ENCODE results near the gene APLP2. TPM values are rescaled to one million over a fixed set of nuclear protein-coding genes. Genes with fewer than 3 reads are reported as not detected.

Gene APLP2
- total RNA-seq, 2 donors from 2014 or later, result 493 to 557 TPM

GRCh38 chr11:130157101-130157500, 87.4 kb downstream of the APLP2 start:
- no peak for DNase-seq (ENCODE audit: low spot score)
- ATAC-seq (ENCODE audit: insufficient number of reproducible peaks, low FRiP score, low read depth), result no peak

GRCh38 chr11:130157840-130158239, 88.1 kb downstream of the APLP2 start:
- DNase-seq (ENCODE audit: low spot score) (no peak), ATAC-seq (ENCODE audit: insufficient number of reproducible peaks, low FRiP score, low read depth) (peak; percentile 28)
- Histone ChIP-seq H3K9me3 (no peaks in the 10 kb centered on the region), H3K4me1 (ENCODE audit: control insufficient read depth in 1 of 2, low read depth in 2 of 2) (peaks cover 6 to 13% of the 10 kb centered on the region in 2 donors), H3K4me3 (no peak overlapping the region), H3K27ac (no peak overlapping the region), H3K27me3 (replicated peaks; ENCODE audit: insufficient read depth) (no peaks in the 10 kb centered on the region), H3K36me3 (no peaks in the 10 kb centered on the region)
- TF ChIP-seq CTCF (IDR thresholded peaks at IDR 0.05), result no peak

More at GRCh38 chr11:130157101-130157500, 87.4 kb downstream of the APLP2 start:
- H3K4me1 ChIP-seq (ENCODE audit: control insufficient read depth in 1 of 2, low read depth in 2 of 2), result peaks cover 6 to 13% of the 10 kb centered on the region in 2 donors
- no peak for TF ChIP-seq CTCF (IDR thresholded peaks at IDR 0.05)
- no peak overlapping the region for H3K4me3 ChIP-seq
- no peaks in the 10 kb centered on the region for H3K9me3 ChIP-seq
- no peak overlapping the region for H3K27ac ChIP-seq
- H3K27me3 ChIP-seq (replicated peaks; ENCODE audit: insufficient read depth), result no peaks in the 10 kb centered on the region
- no peaks in the 10 kb centered on the region for H3K36me3 ChIP-seq

- Histone ChIP-seq H3K36me3 (no peaks in the 10 kb centered on the region), H3K4me3 (no peak overlapping the region)
- TF ChIP-seq CTCF (IDR thresholded peaks at IDR 0.05), result no peak
Observed at GRCh38 chr11:130159139-130159538, 89.4 kb downstream of the APLP2 start.

GRCh38 chr11:130159657-130160497, 90.2 kb downstream of the APLP2 start, which contains the start of gene ST14:
ST14 (plus strand) TSS chr11:130159782; CDS start chr11:130159980, 198 bp downstream.
- no peaks in the 10 kb centered on the region for H3K36me3 ChIP-seq
- no peaks in the 10 kb centered on the region for H3K9me3 ChIP-seq
- ATAC-seq (ENCODE audit: insufficient number of reproducible peaks, low FRiP score, low read depth) (no peak), DNase-seq (ENCODE audit: low spot score) (no peak)
- H3K4me1 ChIP-seq (ENCODE audit: control insufficient read depth in 1 of 2, low read depth in 2 of 2), result peaks cover 6 to 13% of the 10 kb centered on the region in 2 donors
- TF ChIP-seq CTCF (IDR thresholded peaks at IDR 0.05), result no peak
- H3K27ac ChIP-seq, result no peak within 1 kb of the TSS
- no peaks in the 10 kb centered on the region for H3K27me3 ChIP-seq (replicated peaks; ENCODE audit: insufficient read depth)
- peak within 1 kb of the TSS; percentile 63 for H3K4me3 ChIP-seq

More at GRCh38 chr11:130159139-130159538, 89.4 kb downstream of the APLP2 start:
- no peaks in the 10 kb centered on the region for H3K27me3 ChIP-seq (replicated peaks; ENCODE audit: insufficient read depth)
- peaks cover 6 to 13% of the 10 kb centered on the region in 2 donors for H3K4me1 ChIP-seq (ENCODE audit: control insufficient read depth in 1 of 2, low read depth in 2 of 2)
- no peaks in the 10 kb centered on the region for H3K9me3 ChIP-seq
- ATAC-seq (ENCODE audit: insufficient number of reproducible peaks, low FRiP score, low read depth) (no peak), DNase-seq (ENCODE audit: low spot score) (no peak)
- no peak overlapping the region for H3K27ac ChIP-seq

GRCh38 chr11:130160498-130161155, 90.9 kb downstream of the APLP2 start:
- H3K4me3 ChIP-seq, result peak overlapping the region; percentile 63

More at GRCh38 chr11:130160498-130161155, 90.9 kb downstream of the APLP2 start:
- DNase-seq (ENCODE audit: low spot score), result no peak
- no peak for TF ChIP-seq CTCF (IDR thresholded peaks at IDR 0.05)
- Histone ChIP-seq H3K36me3 (no peaks in the 10 kb centered on the region), H3K4me1 (ENCODE audit: control insufficient read depth in 1 of 2, low read depth in 2 of 2) (peaks cover 6 to 13% of the 10 kb centered on the region in 2 donors), H3K9me3 (no peaks in the 10 kb centered on the region), H3K27ac (no peak overlapping the region), H3K27me3 (replicated peaks; ENCODE audit: insufficient read depth) (no peaks in the 10 kb centered on the region)
- no peak for ATAC-seq (ENCODE audit: insufficient number of reproducible peaks, low FRiP score, low read depth)

Measured in thoracic aorta (tissue), 2 donors.